Mesenteric fat pad (tissue), 1 donor: ENCODE measurements around the gene CPA2. TPM values are rescaled to one million over a fixed set of nuclear protein-coding genes. Genes with fewer than 3 reads are reported as not detected.
"Not testable (repeated sequence)": the region's sequence is repeated elsewhere in the genome, so short reads cannot be mapped to it uniquely, and the experiment has no call there.

ENCODE experiments used
- DNase-seq: peaks from one replicate; pipeline ENCODE4 v3.0.0-alpha.2; 2020; ENCODE audit warnings: low spot score
- long read RNA-seq: library from polyadenylated mRNA; unstranded; transcript quantifications from one replicate; pipeline ENCODE4 v2.0.0, GENCODE V29; 2020
- total RNA-seq: library from RNA; stranded (reverse); fragmentation: NEBNext Ultra II Directional; extraction: Animal tissue kit (Norgen Biotek cat#: 25700); gene quantifications from one replicate; pipeline ENCODE4 v1.2.1, GENCODE V29; 2021
- donor health status: DM: yes; HTN: yes; CAD: no.

Gene CPA2
- 2.2 TPM for total RNA-seq
- long read RNA-seq, result 0 reads

GRCh38 chr7:130266258-130266960 is at the start of gene CPA2:
TSS of gene CPA2 (plus strand) at chr7:130266863. CDS start at chr7:130266882, 19 bp downstream.
- DNase-seq, result no peak

DNA sequence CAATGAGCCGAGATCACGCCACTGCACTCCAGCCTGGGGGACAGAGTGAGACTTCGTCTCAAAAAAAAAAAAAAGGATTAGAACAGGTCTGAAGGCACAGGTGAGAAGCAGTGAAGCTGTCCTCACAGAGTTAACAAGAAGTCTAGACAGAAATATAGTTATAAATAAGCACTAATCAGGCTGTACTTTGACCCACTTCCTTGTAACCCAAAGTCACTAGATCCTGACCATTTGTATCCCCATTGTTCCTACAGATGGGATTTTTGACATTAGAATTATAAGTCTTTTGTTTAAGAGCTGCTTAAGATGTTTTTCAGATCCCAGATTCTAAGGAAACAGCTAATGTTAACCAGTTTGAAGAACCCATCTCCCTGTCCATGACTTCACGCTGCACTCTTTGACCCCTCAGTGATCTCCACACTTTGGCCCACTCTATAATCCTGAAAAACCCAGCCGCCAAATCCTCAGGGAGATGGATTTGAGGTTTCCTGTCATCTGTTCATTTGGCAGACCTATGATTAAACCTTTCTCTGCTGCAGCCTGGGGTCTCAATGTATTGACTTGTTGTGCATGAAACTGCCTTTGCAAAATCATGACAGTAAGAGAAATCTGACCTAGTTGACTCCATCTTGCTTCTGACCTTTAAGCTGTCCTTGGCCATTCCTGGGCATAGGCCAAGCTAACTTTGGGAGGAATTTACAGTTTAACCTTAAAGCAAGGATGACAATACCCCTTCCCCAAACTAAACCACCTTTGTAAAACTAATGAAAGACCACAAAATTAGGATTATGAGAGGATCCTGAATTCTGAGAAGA is 47.6 kb upstream of the CPA2 start:
- no peak for DNase-seq

DNA sequence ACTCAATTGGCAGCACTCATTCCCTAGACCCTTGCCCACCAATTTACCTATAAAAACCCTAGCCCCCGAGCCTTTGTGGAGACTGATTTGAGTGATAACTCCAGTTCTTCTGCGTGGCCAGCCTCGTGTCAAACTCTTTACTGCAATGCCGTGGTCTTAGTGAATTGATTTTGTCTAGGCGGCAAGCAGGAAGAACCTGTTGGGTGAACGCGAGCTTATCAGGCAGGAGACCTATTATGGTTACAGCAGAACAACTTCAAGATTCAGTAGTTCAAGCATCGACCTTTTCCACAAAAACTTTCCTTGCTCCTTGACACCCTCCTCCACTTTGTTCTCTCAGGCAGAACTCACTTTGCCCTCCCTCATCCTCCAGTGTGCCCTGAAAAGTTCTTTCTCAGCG is 46.8 kb upstream of the CPA2 start:
- DNase-seq, result no peak

- no peak for DNase-seq
These were observed 44.9 kb upstream of the CPA2 start for GRCh38 chr7:130221746-130222145.

GRCh38 chr7:130223646-130224045 is 43.0 kb upstream of the CPA2 start:
- no peak for DNase-seq

- DNase-seq, result no peak
These were observed 42.5 kb upstream of the CPA2 start for GRCh38 chr7:130224210-130224609.

GRCh38 chr7:130224923-130225322 is 41.7 kb upstream of the CPA2 start:
- DNase-seq, result not testable (repeated sequence)

GRCh38 chr7:130226333-130226732 is 40.3 kb upstream of the CPA2 start:
- no peak for DNase-seq

DNA sequence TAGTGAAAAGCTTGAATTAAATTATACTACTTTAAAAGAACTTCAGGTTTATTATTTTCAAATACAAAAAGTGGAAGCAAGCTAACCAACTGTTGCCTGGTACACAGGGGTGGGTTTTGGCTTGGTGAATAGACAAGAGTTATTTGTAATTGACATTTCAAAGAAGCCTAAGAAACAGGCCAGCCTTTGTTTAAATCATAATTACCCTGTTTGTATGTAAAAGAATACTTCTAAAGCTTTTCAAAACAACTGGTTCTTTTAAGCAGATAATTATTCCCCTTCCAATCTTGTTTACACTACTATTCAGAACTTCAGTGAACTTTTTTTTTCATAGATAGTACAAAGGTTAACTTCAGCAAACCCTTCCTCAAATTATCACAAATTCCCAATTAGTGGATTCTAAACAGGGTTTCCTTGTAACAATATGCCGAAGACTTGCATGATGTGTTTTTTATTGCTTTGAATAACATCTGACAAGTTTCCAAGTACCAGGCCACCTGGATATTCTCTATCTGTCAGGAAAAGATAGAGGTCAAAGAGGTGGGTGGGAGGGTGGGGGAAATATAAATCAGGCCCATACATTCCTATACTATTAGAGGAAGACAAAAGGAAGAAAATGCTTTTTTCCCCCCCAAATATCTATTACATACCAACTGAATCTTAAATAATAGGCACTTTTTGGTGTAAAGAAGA is 38.6 kb upstream of the CPA2 start:
- DNase-seq, result no peak

- no peak for DNase-seq
These were observed 37.7 kb upstream of the CPA2 start for GRCh38 chr7:130228840-130229502.

GRCh38 chr7:130229981-130230380 is 36.7 kb upstream of the CPA2 start:
- DNase-seq, result not testable (repeated sequence)

- no peak for DNase-seq
These were observed 34.9 kb upstream of the CPA2 start for GRCh38 chr7:130231792-130232191.

GRCh38 chr7:130232209-130232608 is 34.5 kb upstream of the CPA2 start:
- no peak for DNase-seq

DNA sequence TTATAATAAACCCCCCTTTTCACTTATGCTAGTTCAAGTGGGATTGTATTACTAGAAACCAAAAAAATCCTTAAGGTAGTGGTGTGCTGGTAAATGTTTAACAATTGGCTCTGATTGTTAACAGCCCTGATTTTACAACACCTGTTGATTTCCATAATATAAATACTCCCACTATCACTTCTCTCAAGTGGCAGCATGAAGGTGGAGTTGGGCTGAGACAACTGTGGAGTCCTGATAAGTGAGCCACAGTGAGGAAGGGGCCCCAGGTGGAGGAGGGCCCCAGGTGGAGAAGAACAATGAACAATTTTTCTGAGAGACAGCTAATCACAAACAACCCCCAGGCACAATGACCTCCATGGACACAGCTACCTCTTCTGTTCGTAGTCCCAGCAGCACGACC is 32.6 kb upstream of the CPA2 start:
- DNase-seq, result no peak

- not testable (repeated sequence) for DNase-seq
These were observed 30.3 kb upstream of the CPA2 start for GRCh38 chr7:130236361-130236760.

DNA sequence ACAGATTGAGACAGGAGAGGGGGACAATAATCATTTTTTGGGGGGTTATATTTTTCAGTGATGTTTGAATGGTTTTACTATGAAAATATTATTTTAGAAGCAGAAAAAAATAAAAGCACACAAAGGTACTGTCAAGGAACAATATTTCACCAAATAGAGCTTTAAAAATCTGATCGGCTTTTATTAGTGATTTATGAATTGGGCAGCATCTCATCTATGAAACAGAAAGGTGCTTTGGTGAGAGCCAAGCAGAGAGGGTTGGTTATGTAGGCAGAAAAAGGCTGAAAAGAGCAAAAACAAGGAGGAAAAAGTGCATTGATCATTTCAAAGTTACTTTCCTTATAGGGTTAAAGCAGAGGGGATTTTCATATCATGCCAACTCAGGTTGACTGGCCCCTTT is 26.4 kb upstream of the CPA2 start:
- no peak for DNase-seq

- no peak for DNase-seq
These were observed 24.3 kb upstream of the CPA2 start for GRCh38 chr7:130242198-130243014.

DNA sequence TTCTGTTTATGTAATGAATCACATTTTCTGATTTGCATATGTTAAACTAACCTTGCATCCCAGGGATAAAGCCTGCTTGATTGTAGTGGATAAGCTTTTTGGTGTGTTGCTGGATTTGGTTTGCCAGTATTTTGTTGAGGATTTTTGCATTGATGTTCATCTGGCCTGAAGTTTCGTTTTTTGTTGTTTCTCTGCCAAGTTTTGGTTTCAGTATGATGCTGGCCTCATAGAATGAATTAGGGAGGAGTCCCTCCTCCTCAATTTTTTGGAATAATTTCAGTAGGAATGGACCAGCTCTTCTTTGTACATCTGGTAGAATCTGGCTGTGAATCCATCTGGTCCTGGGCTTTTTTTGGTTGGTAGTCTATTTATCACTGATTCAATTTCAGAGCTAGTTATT is 23.2 kb upstream of the CPA2 start:
- DNase-seq, result not testable (repeated sequence)

DNA sequence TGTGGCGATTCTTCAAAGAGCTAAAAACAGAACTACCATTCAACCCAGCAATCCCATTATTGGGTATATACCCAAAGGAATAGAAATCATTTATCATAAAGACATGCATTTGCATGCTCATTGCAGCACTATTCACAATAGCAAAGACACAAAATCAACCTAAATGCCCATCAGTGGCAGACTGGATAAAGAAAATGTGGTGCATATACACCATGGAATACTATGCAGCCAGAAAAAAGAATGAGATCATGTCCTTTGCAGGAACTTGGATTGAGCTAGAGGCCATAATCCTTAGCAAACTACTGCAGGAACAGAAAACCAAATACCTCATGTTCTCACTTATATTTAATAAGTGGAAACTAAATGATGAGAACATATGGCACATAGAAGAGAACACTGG is 20.2 kb upstream of the CPA2 start:
- not testable (repeated sequence) for DNase-seq

GRCh38 chr7:130248842-130249241 is 17.8 kb upstream of the CPA2 start:
- DNase-seq, result not testable (repeated sequence)

DNA sequence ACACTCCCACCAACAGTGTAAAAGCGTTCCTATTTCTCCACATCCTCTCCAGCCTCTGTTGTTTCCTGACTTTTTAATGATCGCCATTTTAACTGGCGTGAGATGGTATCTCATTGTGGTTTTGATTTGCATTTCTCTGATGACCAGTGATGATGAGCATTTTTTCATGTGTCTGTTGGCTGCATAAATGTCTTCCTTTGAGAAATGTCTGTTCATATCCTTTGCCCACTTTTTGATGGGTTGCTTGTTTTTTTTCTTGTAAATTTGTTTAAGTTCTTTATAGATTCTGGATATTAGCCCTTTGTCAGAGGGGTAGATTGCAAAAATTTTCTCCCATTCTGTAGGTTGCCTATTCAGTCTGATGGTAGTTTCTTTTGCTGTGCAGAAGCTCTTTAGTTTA is 17.0 kb upstream of the CPA2 start:
- DNase-seq, result not testable (repeated sequence)
